NCI-H2196 (cell line): ENCODE measurements around the gene SEMA3G.

ENCODE experiments used
- DNase-seq: peaks from one replicate; lab custom pipeline; 2025; ENCODE audit not compliant: unreplicated experiment; lab: John Stamatoyannopoulos, UW

SEMA3G gene

DNA sequence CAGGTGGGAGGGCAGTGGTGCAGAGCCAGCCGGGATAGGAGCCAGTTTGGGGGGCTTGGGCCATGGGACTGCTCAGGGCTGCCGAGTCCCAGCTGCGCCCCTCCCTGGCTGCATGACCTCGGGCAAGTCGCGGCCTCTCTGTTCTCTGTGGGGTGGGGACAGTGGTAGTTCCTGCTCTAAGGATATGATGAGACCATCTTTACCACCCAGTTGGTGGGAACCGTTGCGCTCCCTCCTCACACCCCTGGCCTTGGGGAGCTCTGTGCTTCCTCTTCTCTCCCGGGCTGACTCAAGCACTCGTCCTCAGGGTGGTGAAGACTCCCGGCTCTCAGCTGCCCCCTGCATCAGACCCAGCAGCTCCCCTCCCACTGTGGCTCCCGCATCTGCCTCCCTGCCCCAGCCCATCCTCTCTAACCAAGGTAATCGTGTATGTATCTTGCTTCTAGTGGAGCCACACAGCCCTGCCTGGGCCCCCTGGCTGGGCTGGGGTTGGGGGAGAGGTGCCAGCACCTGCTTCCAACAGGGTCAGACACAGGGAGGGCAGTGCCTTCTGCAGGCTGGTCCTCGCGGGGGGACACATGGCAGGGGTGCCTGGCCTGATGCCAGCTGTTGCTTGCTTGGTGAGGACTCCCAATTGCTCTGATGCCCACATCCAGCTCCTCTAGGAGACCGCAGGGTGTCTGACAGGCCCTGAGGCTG is 35.1 kb upstream of the SEMA3G start:
- DNase-seq = no peak

DNA sequence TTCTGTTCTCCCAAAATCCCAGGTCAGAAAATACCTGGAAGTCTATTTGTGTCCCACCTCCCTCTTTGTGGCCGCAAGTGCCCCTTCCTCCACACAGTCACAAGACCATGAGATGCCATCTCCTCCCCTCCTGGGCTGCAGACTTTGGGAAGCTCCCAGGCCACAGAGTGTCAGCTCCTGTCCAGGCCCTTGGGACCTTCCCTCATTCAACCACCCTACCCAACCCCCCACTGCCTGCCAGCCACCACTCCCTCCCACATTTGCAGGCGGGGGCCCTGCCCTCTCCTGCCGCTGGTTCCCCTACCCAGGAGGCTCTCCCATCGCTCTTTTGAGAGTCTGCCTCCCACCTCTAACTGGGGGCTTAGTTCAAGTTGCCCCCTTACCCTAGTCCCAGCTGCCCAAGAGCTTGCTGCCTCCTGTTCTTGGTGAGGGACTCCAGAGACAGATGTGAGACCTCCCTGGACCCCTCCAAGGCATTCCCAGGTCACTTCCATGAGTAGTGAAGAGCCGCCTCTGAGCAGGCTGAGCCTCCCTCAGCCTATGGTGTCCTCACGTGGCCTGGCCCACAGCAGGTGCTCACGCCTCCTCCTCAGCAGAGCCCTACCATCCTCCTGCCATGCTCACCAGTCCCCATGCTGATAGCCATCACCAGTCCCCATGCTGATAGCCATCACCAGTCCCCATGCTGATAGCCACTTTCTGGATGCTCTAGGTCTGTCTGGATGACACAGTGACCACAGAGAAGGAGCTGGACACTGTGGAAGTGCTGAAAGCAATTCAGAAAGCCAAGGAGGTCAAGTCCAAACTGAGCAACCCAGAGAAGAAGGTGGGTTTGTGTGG is 34.4 kb upstream of the SEMA3G start:
- DNase-seq = no peak

DNA sequence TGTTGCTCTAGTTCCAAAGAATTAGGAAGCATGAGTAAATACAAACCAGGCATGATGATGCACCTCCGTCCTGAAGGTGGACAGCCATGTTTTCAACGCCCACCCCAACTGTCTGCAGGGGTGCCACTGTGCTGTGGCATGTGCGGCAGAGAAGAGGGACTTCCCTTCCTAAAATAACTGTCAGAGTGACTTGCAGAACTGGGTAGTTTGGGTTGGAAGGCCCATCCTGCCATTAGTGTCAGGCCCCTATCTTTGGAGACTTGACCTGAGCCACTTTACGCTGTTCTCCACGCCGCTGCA is 32.8 kb upstream of the SEMA3G start:
- no peak for DNase-seq

DNA sequence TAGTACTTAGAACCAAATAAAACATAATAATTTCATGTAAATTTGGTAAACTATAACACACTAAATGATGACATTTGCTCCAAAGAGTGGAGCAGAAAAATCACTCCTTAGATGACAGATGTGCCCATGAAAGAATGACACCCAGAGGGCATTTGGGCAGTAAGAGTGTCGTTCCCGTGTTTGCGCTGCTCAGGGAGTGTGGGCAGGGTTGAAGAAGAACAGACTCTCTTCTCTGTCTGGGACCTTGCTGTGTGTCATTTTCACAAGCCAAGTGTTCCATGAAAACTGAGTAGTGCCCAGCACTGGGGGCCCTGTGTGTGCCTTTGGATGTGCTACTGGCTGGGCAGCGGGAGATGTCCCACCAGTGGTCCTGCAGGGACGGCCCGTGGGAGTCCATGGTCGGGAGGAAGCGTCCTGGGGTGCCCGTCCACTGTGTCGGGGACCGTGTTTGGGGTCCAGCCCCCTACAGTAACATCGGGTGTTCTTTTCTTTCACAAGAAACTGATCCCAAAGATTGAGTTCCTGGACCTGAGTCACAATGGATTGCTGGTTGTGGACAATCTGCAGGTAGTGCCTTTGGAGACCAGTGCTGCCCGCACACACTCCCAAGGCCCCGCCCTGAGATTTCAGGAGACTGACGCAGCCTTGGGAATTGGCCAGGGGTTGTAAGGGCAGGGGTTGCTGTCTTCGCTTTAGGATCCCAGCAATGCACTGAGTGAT is 32.3 kb upstream of the SEMA3G start:
- DNase-seq = no peak

DNA sequence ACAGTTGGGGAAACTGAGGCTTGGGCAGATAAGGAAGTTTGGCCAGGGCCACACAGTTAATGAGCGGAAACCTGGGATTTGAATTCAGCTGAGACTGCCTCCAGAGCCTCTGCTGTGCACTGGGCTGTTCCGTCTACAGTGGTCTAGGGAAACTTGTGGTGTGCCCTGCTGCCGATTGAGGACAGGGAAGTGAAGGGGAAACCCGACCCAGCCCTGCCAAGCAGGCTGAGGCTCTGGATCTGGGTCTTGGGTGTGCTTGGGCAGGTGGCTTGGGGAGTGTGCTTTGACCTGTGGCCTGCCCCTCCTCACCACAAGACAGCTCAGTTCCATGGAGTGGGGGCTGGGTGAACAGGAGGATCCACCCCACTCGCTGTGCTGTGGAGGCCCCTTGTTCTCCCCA is 28.1 kb upstream of the SEMA3G start:
- no peak for DNase-seq

DNA sequence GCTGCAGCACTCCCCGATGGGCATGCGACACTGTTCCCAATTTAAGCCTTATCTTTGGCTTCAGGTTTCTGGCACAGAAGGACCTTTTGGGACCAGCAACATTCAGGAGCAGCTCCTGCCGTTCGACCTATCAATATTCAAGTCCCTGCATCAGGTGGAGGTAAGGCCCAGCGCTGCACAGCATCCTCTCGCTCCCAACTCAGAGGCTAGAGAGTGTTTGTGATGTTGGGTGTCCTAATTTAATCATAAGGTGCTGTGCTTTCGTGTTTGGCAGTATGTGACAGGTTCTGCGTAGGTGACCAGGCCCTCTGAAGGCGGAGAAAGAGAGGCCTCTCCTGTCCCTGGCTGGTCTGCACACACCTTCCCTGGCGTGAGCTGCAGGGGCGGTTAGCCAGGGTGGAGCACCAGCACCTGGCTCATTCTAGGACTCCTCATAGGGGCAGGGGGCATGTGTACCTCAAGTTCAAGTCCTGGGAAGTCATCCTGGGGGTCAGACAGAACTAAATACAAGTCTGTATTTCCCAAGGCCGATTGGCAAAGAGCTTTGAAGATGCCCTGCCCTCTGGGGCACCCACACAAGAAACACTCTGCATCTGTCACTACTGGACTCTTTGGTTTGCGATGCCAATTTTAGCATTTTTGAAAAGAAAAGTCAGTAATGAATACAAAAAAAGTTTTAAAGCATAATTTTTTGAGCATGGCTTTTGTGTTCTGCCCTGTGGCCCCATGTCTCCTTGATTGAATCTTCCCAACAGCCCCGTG is 27.5 kb upstream of the SEMA3G start:
- no peak for DNase-seq

DNA sequence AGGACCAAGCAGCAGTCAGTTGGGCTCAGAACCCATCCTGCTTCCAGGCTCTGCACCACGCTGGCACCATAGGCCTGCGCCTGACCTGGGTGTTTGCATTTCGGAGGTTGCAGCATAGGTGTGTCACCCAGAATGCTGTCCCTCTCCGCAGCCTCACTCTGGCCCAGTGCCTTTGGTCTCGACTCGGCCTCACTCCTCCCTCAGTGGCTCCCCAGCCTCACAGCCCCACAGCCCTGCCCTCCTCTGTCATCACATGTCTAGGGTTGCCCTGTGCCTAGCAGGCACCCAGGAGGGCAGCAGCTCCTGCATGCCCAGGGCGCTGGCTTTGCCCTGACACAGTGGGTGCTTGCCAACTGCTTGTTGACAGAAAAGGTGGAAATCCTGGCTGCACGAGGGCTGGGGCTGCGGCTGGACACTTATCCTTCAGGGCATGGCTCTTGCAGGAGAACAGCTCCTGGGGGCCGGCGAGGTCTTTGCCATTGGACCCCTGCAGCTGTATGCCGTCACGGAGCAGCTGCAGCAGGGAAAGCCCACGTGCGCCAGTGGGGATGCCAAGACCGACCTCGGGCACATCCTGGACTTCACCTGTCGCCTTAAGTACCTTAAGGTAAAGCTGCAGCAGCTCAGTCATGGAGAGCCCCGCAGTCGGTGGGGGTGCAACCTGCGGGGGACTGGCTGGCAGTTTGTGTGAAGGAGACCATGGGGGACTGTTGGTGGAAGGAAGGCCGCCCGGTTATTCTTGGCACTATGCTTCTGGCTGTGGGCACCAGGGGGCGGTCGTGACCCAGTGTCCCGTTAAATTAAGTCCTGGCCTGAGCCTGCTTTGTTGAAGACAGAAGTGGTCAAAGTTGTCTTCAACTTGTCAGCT is 26.7 kb upstream of the SEMA3G start:
- DNase-seq = no peak

DNA sequence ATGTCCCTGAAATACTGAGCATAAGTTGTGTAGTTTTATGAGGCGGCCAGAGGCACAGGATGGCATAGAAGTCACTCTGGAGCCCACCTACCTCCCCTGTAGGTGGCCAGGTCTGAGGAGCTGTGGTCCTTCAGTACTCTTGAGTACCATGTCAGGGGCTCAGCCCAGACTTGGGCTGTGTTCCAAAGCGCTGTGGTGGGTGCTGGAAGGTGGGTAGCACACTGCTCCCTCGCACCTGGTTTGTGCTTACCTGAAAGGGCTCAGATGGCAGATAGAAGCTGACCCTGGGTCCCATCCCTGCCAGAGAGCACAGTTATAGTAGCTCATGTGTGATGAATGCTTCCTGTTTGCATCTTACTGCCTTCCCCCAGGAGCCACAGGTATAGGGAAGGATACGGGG is 26.0 kb upstream of the SEMA3G start:
- DNase-seq = no peak

DNA sequence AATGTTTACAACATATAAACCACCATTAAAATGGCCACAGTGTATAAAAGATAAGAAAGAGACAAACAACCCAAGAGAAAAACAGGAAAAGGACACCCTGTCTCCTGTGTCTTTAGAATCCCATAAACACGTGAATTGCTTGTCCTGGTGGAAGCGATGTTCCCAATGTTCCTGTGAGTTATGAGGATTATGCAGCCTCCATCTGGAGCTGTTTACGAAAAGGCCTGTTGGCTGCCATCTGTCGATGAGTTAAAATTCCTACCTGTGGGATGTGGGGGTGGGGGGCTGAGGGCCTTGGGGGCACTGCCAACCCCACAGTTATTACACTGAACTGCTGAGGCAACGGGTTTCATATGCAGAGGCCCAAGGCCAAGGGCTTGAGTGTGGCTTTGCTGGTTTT is 24.1 kb upstream of the SEMA3G start:
- no peak for DNase-seq

DNA sequence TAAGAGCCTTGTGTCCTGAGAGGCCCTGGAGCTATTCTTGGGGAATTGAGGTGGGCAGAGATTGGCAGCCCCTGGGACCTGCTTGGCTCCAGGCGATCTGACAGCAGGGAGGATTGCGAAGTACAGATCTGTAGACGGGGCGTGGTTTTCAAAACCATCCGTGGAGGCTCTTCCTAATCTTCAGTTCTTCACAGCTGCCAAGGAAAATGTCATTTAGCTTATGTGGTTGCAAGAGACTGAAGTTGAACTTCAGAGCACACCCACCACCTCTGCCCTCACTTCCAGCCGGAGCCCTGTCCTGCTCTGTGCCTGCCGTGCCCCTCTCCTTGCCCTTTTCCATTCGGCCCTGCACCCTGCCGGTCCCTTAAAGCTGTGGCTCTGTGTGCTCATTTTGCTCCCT is 23.4 kb upstream of the SEMA3G start:
- no peak for DNase-seq

DNA sequence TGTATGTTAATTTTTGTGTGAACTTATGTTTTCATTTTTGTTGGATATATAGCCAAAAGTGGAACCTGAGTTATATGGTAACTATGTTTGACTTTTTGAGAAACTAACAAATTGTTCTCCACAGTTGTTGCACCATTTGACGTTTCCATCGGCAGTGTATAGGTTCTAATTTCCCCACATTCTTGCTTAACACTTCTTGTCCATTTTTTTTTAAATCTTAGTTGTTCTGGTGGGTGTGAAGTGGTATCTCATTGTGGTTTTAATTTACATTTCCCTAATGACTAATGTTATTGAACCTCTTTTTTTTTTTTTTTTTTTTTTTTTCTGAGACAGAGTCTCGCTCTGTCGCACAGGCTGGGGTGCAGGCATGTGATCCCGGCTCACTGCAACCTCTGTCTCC is 18.5 kb upstream of the SEMA3G start:
- no peak for DNase-seq

DNA sequence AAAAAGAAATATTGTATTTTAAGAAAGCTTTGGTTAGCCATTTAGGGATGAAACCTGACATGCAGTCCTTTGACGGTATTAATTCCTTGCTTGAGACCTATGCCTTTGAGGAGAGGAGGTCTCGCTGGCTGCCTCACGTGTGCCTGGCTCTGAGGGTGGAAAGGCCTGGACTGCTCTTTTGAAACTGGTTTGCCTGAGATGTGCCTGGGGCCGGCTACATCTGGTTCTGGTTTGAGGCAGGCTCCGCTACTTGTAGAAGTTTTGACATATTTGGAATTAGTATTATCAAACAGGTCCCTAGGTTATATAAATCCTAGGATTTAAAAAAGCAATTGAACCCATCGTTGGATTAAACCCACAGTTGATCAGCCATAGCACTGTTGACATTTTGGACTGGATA is 17.0 kb upstream of the SEMA3G start:
- DNase-seq = no peak

DNA sequence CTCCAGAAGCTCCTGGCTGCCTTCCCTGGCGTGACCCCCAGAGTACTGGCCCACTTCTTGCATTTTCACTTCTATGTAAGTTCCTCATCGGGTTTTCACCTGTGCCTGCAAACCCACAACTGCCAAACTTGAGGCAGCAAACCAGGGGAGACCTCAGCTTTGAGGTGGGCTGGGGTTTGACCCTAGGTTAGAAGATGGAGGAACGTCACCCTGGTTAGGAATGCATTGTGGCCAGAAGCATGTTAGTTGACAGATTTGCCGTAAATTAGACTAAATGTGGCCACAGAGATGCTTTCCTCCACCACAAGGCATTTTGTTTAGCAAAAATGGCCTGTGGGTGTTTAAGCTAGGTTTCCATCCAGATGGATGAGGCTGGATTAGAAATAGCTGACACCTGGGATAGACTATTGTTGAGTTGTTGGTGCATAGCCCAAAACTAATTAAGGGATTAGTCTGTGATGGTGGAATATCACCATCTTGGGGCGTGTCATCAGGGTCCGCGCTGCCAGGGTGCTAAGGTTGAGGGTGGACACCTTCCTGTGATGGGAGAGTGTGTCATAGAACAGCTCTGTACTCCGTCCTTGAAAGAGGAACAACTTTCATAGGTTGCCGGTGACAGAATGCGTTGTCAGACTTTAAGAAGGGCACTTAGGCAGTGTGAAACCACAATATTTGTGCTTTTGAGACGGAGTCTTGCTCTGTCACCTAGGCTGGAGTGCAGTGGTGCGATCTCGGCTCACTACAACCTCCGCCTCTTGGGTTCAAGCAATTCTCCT is 14.1 kb upstream of the SEMA3G start:
- no peak for DNase-seq

DNA sequence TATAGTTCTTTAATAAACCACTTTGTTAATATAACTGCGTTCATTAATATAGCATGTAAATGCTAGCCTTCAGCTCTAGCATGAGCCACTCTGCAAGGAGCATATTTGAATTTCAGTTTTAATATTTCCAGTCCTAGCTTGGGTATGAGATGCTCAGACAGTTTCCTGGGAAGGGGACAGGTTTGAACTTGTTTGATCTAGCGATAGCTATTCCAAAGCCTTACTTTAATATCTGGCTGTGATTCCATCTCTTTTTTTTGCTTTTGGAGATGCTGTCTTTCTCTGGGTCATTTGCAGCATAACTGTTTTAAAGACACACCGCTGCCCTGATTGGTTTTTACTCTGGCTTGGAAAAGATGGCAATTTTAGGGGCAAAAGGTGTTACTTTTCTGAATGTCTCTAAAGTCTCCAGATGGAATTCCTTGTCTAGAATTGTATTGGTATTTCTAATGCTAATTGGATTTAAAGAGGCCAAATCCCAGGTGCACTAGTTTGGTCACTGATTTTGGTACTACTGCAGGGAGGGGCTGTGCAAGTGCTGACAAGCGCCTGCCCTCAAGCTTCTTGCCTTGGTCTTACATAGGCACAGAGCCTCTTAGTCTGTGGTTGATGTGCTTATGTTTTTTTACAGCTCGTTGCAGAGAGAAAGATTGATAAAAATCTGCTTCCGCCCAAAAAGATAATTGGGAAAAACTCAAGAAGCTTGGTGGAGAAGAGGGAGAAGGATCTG is 13.3 kb upstream of the SEMA3G start:
- DNase-seq = no peak

DNA sequence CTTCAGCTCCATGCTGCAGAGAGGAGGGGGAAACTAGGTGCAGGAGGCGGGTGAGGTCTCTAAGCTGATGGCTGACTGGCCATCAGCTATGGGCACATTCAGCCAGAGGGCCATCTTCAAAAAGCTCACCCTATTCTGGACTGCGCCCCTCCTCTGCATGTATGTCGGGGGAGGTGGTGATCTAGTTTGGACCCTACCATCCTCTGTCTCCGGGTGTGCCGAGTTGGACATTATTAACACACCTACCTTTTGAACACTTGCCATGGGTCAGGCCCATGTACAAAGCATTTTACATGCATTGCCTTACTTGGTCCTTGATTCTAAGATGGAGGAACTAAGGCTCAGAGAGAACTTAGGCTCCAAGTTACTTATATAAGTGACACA is 11.9 kb upstream of the SEMA3G start:
- DNase-seq = no peak

DNA sequence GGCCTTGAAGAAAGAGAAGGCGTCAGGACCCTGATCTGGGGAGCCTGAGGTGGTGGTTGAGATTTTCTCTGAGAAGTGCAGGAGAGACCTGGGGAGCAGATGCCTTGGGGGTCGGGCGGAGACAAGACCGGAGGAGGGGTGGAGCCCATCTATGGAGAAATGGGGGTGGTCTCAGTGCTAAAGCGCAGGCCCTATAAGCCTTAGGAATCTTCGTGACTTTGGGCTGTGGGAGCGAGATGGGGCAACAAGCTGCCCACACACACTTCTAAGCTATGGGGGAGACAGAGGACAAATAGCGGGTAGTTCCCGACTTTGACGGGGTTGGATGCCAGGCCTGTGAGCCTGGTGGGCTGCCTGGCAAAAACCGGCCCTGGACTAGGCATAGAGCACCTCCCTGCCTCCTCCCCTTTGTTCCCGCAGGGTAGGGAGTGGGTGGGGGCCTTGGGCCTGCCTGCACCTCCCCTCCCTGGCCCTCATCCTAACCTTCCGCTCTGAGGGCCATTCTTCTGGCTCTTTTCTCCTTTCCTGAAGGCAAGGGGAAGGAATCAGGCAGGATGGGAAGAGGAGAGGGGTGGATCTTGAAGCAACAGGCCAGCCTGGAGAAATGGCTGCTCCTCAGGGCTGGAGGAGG is 11.4 kb upstream of the SEMA3G start:
- no peak for DNase-seq

DNA sequence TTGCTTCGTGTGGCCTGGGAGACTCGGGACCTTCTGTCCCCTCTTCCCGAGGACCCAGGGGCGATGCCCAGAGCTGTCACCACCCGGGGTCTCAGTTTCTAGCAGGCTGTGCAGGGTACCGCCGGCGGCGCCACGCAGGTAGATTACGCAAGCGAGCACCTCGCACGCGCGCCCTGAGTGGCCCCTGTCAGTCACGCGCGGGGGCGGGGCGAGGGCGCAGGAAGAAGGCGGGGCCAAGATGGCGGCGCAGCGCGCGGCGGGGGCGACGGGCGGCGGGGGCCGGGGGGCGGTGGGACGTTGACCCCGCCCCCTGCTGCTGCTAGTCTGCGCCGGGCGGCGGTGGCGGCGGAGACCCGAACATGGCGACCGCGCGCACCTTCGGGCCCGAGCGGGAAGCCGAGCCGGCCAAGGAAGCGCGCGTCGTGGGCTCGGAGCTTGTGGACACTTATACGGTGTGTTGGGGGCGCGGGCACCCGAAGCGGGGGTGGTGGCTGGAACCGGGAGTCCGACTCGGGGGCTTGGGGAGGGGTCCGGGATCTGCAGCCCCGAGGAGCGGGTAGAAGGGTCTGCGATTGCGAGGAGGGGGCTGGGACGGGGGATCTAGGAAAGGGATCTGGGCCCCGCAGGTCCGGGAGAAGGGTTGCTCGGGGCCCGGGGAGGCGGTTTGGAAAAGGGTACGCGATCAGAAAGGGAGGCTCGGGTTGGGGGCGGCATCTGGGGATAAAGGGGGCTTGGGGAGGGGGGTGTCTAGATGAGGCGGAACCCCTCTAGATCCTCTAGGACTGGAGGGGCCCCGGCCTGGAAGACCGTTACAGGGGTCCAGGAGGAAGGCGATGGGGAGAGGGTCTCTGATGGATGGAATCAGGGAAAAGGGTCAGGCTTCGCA is 10.6 kb upstream of the SEMA3G start, which contains the start of gene NISCH:
TSS of gene NISCH (plus strand) at position 322 of the 886 bp plus-strand sequence. CDS start at position 360, 38 bp downstream.
- DNase-seq = peak; percentile 75

DNA sequence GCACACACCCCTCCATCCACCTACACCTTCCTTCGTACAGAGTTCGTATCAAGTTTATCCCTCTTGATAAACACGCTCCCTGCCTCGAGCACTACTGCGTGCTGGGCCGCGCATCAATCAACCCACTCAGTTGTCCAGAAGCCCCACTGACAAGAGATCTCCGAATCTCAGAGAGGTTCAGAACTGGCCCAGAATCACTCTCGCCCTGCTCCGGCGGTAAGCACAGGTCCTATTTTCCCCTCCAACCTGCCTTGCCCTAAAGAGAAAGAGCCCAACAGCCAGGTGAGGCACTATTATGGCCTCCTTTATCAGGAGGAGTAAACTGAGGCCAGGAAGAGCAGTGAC is 10.0 kb upstream of the SEMA3G start:
- no peak for DNase-seq
